Small intestine (tissue), 7 donors: ENCODE data around the gene MAU2. TPM values are rescaled to one million over a fixed set of nuclear protein-coding genes. Genes with fewer than 3 reads are reported as not detected.
A peak's percentile ranks its signal among the peaks of the same experiment; 100 is the strongest.
"Not testable (repeated sequence)": the region's sequence is repeated elsewhere in the genome, so short reads cannot be mapped to it uniquely, and the experiment has no call there.

Experiments used
- DNase-seq, 2 donors: peaks; one replicate each; pipeline versions ENCODE4 v3.0.0 to v3.0.0-alpha.2; 2013
- FAIRE-seq: peaks from 2 replicates; lab custom pipeline; 2012; peaks lifted over from hg19 to GRCh38; lab: Jason Lieb, UNC
- H3K27ac ChIP-seq, 3 donors: one replicate each; pipeline ENCODE4 v1.5.1; 2013; ENCODE audit warnings: low read length in 2 of 3, mild to moderate bottlenecking in 2 of 3, control low read depth in 1 of 3, inconsistent platforms in 1 of 3, low read depth in 1 of 3, moderate library complexity in 1 of 3
- H3K27me3 ChIP-seq, 3 donors: one replicate each; pipeline ENCODE4 v1.6.1; 2013; ENCODE audit warnings: low read length in 3 of 3, inconsistent platforms in 1 of 3; ENCODE audit not compliant: control insufficient read depth in 3 of 3, insufficient read depth in 3 of 3
- H3K36me3 ChIP-seq, 3 donors: one replicate each; pipeline ENCODE4 v1.6.1; 2013; ENCODE audit warnings: low read length in 3 of 3, inconsistent platforms in 1 of 3, low read depth in 1 of 3, mild to moderate bottlenecking in 1 of 3, moderate library complexity in 1 of 3; ENCODE audit not compliant: control insufficient read depth in 3 of 3, insufficient read depth in 2 of 3
- H3K4me1 ChIP-seq, 3 donors: one replicate each; pipeline ENCODE4 v1.6.1; 2013; ENCODE audit warnings: low read length in 2 of 3, inconsistent platforms in 1 of 3, low read depth in 1 of 3, mild to moderate bottlenecking in 1 of 3, moderate library complexity in 1 of 3; ENCODE audit not compliant: control insufficient read depth in 3 of 3, insufficient read depth in 2 of 3
- H3K4me3 ChIP-seq, 3 donors: one replicate each; pipeline ENCODE4 v1.5.1; 2013; ENCODE audit warnings: low read length in 3 of 3, control low read depth in 1 of 3, inconsistent platforms in 1 of 3, low read depth in 1 of 3, mild to moderate bottlenecking in 1 of 3, moderate library complexity in 1 of 3
- H3K9me3 ChIP-seq, 2 donors: one replicate each; pipeline ENCODE4 v1.6.1; 2013; ENCODE audit warnings: low read depth in 1 of 2, low read length in 1 of 2; ENCODE audit not compliant: control insufficient read depth in 2 of 2, insufficient read depth in 1 of 2
- WGBS, 3 donors: extraction: QIAGEN DNeasy Blood & Tissue Kit; methylation state at CpG; one replicate each; pipeline ENCODE4 v1.1.7; 2013; 5-methylcytosine and 5-hydroxymethylcytosine counted together
- polyA plus RNA-seq, 4 donors: library from polyadenylated mRNA; stranded (reverse) in 3 of 4; unstranded in 1 of 4; fragments of 200-250 nt in 3 of 4; fragments of 120-200 nt in 1 of 4; gene quantifications; one replicate each; pipeline versions ENCODE4 v1.2.1 to v1.2.3, GENCODE V29; 2013
- donor health status: healthy with polysubstance abuse.
- donor health status: control.
- donor health status: control.
- donor health status: Bipolar disorder and iron deficiency.
- donor health status: healthy.

The MAU2 gene
- polyA plus RNA-seq, 4 donors = 11.6 to 51.3 (median 18.6) TPM

GRCh38 chr19:19385131-19385895 lies 64.7 kb downstream of the MAU2 start:
- Histone ChIP-seq H3K27me3 (no peaks in the 10 kb centered on the region), H3K27ac (peak overlapping the region; percentile 69 to 97 (median 93)), H3K9me3 (no peaks in the 10 kb centered on the region), H3K36me3 (no peaks in the 10 kb centered on the region), H3K4me3 (peak overlapping the region; percentile 78 to 90 (median 85)), H3K4me1 (peaks cover 6 to 26% (median 11%) of the 10 kb centered on the region in 3 donors)
- DNase-seq (peak; percentile 100), FAIRE-seq (no peak)
- WGBS, 3 donors = 0% methylated on average over 58 to 75 of the region's 75 CpGs

GRCh38 chr19:19385896-19386869 lies 65.6 kb downstream of the MAU2 start:
- peak in 1 of 2 donors; percentile 31 for DNase-seq
- H3K4me1 ChIP-seq = peaks cover 6 to 22% (median 13%) of the 10 kb centered on the region in 3 donors
- no peaks in the 10 kb centered on the region for H3K9me3 ChIP-seq
- FAIRE-seq = no peak
- WGBS, 3 donors = 0 to 1% (median 0%) methylated on average over 43 to 75 of the region's 75 CpGs
- H3K27me3 ChIP-seq = no peaks in the 10 kb centered on the region
- H3K36me3 ChIP-seq = no peaks in the 10 kb centered on the region
- peak overlapping the region; percentile 78 to 90 (median 85) for H3K4me3 ChIP-seq
- H3K27ac ChIP-seq = peak overlapping the region; percentile 75 to 97 (median 93)

GRCh38 chr19:19387108-19387507 lies 66.5 kb downstream of the MAU2 start:
- peaks cover 6 to 21% (median 13%) of the 10 kb centered on the region in 3 donors for H3K4me1 ChIP-seq
- no peak for DNase-seq
- H3K4me3 ChIP-seq = peak overlapping the region in 2 of 3 donors; percentile 78 to 85
- H3K36me3 ChIP-seq = no peaks in the 10 kb centered on the region
- H3K9me3 ChIP-seq = no peaks in the 10 kb centered on the region
- H3K27ac ChIP-seq = peak overlapping the region in 1 of 3 donors; percentile 97
- no peaks in the 10 kb centered on the region for H3K27me3 ChIP-seq
- no peak for FAIRE-seq
- WGBS, 3 donors = 60 to 72% (median 64%) methylated on average over 5 of the region's 5 CpGs

- Histone ChIP-seq H3K4me3 (no peak overlapping the region), H3K36me3 (no peaks in the 10 kb centered on the region), H3K27me3 (no peaks in the 10 kb centered on the region), H3K27ac (peak overlapping the region; percentile 39 to 54 (median 41)), H3K9me3 (no peaks in the 10 kb centered on the region), H3K4me1 (peaks cover 6 to 21% (median 13%) of the 10 kb centered on the region in 3 donors)
- FAIRE-seq (no peak), DNase-seq (no peak)
- WGBS, 3 donors = 37 to 51% (median 38%) methylated on average over 13 of the region's 13 CpGs
Measured at GRCh38 chr19:19388568-19389555, 68.2 kb downstream of the MAU2 start.

DNA sequence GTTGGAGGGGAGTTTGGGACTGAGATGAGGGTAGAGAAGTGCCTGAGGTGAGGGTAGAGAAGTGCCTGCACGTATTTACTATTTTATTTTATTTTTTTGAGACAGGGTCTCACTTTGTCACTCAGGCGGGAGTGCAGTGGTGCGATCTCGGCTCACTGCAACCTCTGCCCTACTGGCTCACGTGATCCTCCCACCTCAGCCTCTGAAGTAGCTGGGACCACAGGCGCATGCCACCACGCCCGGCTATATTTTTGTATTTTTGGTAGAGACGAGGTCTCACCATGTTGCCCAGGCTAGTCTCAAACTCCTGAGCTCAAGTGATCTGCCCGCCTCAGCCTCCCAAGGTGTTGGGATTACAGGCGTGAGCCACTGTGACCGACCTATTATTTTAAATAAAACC lies 69.1 kb downstream of the MAU2 start:
- WGBS, 3 donors = 83 to 91% (median 90%) methylated on average over 12 of the region's 12 CpGs
- H3K4me1 ChIP-seq = peaks cover 9 to 23% (median 13%) of the 10 kb centered on the region in 3 donors
- not testable (repeated sequence) for H3K9me3 ChIP-seq, H3K27ac ChIP-seq, FAIRE-seq, H3K36me3 ChIP-seq, DNase-seq, H3K27me3 ChIP-seq, H3K4me3 ChIP-seq

GRCh38 chr19:19394333-19394732 lies 73.7 kb downstream of the MAU2 start:
- not testable (repeated sequence) for H3K9me3 ChIP-seq, H3K4me3 ChIP-seq, H3K4me1 ChIP-seq, DNase-seq, FAIRE-seq, H3K36me3 ChIP-seq, H3K27me3 ChIP-seq
- 91 to 96% (median 93%) methylated on average over 7 of the region's 7 CpGs for whole genome bisulfite sequencing, 3 donors
- H3K27ac ChIP-seq = peak overlapping the region in 1 of 3 donors; percentile 39

- H3K4me3 ChIP-seq = no peak overlapping the region
Measured at GRCh38 chr19:19399733-19400433, 79.3 kb downstream of the MAU2 start.

More at GRCh38 chr19:19399733-19400433, 79.3 kb downstream of the MAU2 start:
- WGBS, 3 donors = 56 to 73% (median 68%) methylated on average over 9 of the region's 9 CpGs
- Histone ChIP-seq H3K27me3 (no peaks in the 10 kb centered on the region), H3K9me3 (no peaks in the 10 kb centered on the region), H3K36me3 (no peaks in the 10 kb centered on the region), H3K4me1 (peaks cover 0 to 4% (median 0%) of the 10 kb centered on the region in 3 donors), H3K27ac (no peak overlapping the region)
- no peak for FAIRE-seq
- no peak for DNase-seq
